Vagina (tissue), 2 donors: ENCODE data around the gene NAGPA.

Experiments used
- POLR2AphosphoS5 ChIP-seq, 2 donors: sonication (generic); formaldehyde crosslinking; IDR thresholded peaks; one replicate each; pipeline ENCODE4 v1.9.0; 2017; ENCODE audit warnings: antibody characterized with exemption in 2 of 2, mild to moderate bottlenecking in 2 of 2, low read depth in 1 of 2; ENCODE audit not compliant: insufficient read depth in 1 of 2
- TF ChIP-seq, protein P1 (sequence below), 3 experiments: fragments of 450-650 bp in 2 of 3; fragments of 200-600 bp in 1 of 3; sonication (generic) in 1 of 3; IDR thresholded peaks; one replicate each; pipeline ENCODE4 v1.5.1; 2017 to 2019; ENCODE audit warnings: antibody characterized with exemption in 3 of 3, mild to moderate bottlenecking in 2 of 3, moderate library complexity in 2 of 3

DNA sequence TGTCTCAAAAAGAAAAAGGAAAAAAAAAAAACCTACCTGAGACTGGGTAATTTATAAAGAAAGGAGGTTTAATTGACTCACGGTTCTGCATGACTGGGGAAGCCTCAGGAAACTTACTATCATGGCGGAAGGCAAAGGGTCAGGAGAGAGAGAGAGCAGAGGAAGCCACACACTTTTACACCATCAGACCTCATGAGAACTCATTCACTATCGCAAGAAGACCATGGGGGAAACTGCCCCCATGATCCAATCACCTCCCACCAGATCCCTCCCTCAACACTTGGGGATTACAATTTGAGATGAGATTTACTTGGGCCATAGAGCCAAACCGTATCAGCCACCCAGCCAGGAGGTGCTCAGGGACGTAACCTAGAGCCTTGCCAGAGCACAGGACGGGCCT lies 20.8 kb downstream of the NAGPA start:
- TF ChIP-seq, protein P1, sequence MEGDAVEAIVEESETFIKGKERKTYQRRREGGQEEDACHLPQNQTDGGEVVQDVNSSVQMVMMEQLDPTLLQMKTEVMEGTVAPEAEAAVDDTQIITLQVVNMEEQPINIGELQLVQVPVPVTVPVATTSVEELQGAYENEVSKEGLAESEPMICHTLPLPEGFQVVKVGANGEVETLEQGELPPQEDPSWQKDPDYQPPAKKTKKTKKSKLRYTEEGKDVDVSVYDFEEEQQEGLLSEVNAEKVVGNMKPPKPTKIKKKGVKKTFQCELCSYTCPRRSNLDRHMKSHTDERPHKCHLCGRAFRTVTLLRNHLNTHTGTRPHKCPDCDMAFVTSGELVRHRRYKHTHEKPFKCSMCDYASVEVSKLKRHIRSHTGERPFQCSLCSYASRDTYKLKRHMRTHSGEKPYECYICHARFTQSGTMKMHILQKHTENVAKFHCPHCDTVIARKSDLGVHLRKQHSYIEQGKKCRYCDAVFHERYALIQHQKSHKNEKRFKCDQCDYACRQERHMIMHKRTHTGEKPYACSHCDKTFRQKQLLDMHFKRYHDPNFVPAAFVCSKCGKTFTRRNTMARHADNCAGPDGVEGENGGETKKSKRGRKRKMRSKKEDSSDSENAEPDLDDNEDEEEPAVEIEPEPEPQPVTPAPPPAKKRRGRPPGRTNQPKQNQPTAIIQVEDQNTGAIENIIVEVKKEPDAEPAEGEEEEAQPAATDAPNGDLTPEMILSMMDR (IDR thresholded peaks at IDR 0.05), result no peak
- TF ChIP-seq POLR2AphosphoS5 (IDR thresholded peaks at IDR 0.05; ENCODE audit: insufficient read depth in 1 of 2, low read depth in 1 of 2), result no peak
